Endometrium (tissue), 2 donors: ENCODE results near the gene ZNF580.

ENCODE experiments used
- FAIRE-seq: peaks from 2 replicates; lab custom pipeline; 2012; peaks lifted over from hg19 to GRCh38; lab: Jason Lieb, UNC
- donor health status: control.
- donor health status: control.

ZNF580 gene

GRCh38 chr19:55663846-55664536 lies 23.2 kb downstream of the ZNF580 start:
- no peak for FAIRE-seq

- no peak for FAIRE-seq
Observed at GRCh38 chr19:55666343-55667005, 25.7 kb downstream of the ZNF580 start.

GRCh38 chr19:55667006-55667381 lies 26.2 kb downstream of the ZNF580 start:
- FAIRE-seq = no peak

- no peak for FAIRE-seq
Observed at GRCh38 chr19:55667511-55667910, 26.7 kb downstream of the ZNF580 start.

- FAIRE-seq = no peak
Observed at GRCh38 chr19:55667958-55668357, 27.2 kb downstream of the ZNF580 start.

- FAIRE-seq = no peak
Observed at GRCh38 chr19:55668603-55669348, 28.0 kb downstream of the ZNF580 start.

- FAIRE-seq = no peak
Observed at GRCh38 chr19:55669418-55670279, 28.8 kb downstream of the ZNF580 start.

- no peak for FAIRE-seq
Observed at GRCh38 chr19:55670280-55671053, 29.7 kb downstream of the ZNF580 start.

GRCh38 chr19:55671054-55671378 lies 30.2 kb downstream of the ZNF580 start:
- no peak for FAIRE-seq

- FAIRE-seq = no peak
Observed at GRCh38 chr19:55672418-55672817, 31.6 kb downstream of the ZNF580 start.

GRCh38 chr19:55673465-55673864 lies 32.7 kb downstream of the ZNF580 start:
- FAIRE-seq = no peak

- no peak for FAIRE-seq
Observed at GRCh38 chr19:55673889-55674288, 33.1 kb downstream of the ZNF580 start.

- FAIRE-seq = no peak
Observed at GRCh38 chr19:55674459-55674840, 33.6 kb downstream of the ZNF580 start.

GRCh38 chr19:55674841-55675660 lies 34.2 kb downstream of the ZNF580 start, which contains the start of gene EPN1:
TSS of gene EPN1 (plus strand) at chr19:55675226. CDS start at chr19:55678628, 3,402 bp downstream.
- FAIRE-seq = no peak

GRCh38 chr19:55675661-55676354 lies 35.0 kb downstream of the ZNF580 start:
- no peak for FAIRE-seq

GRCh38 chr19:55676383-55676782 lies 35.6 kb downstream of the ZNF580 start:
- FAIRE-seq = no peak

- FAIRE-seq = no peak
Observed at GRCh38 chr19:55676889-55677505, 36.2 kb downstream of the ZNF580 start.

- FAIRE-seq = no peak
Observed at GRCh38 chr19:55677572-55678028, 36.8 kb downstream of the ZNF580 start.

GRCh38 chr19:55678121-55678671 lies 37.4 kb downstream of the ZNF580 start:
- FAIRE-seq = no peak
